Measurements from ENCODE around the gene NOS3. TPM values are rescaled to one million over a fixed set of nuclear protein-coding genes. Genes with fewer than 3 reads are reported as not detected.
A peak's percentile ranks its signal among the peaks of the same experiment; 100 is the strongest.

Gene NOS3
- total and polyA plus RNA-seq, 9 of the 15 experiments (the other 6 are each of a cell fraction or from before 2014, with no cell fraction given): 1.1 to 121 (median 23.6) TPM

DNA sequence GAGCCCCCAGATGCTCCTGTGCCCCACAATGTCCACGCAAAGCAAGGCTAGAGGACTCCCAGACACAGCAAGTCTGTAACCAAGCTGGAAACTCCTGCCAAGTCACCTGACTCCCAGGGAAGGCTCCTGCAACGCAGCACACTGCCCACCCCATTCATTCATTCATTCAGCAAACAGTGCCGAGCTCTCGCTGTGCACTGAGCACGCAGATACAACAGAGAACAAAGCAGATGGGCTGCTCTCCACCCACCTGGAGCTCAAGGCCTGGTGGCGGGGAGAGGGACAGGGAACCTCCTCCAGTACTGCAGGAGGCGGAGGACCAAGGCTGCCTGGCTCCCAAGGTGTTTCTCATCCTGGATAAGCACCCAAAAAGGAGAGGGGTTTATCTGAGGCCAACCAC is 21.3 kb upstream of the NOS3 start (continued):
- no peak for TF ChIP-seq ZNF274 (IDR thresholded peaks at IDR 0.05; ENCODE audit: borderline replicate concordance, low read depth, low read length)
- TF ChIP-seq ZNF644 (tag; IDR thresholded peaks at IDR 0.05; ENCODE audit: low read depth): no peak
- no peak for TF ChIP-seq ZNF316 (IDR thresholded peaks at IDR 0.05)
- 0 out of 2 replicates have a peak, but pooled peaks have one; percentile 48 for TF ChIP-seq ERF (CRISPR knock-in tag; IDR thresholded peaks at IDR 0.05)
- no peak for TF ChIP-seq ZNF717 (CRISPR knock-in tag; IDR thresholded peaks at IDR 0.05)

DNA sequence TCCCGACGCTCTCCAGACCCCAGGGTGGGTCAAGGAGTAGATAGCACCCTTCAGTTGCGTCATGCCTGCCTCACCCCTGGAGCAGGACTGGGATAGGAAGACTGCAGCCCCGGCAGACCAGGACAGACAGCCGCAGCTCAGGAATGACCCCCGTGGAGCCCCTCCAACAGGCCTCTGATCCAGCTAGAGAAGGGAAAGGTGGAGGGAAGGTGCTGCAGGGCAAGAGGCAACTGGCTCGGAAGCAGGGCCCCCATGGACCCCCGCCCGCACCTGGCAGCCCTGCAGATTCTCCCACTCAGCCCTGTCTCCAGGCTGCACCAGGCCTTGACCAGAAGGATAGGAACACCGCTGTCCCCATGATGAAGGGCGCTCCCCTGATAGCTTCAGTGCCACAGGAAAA is 20.4 kb upstream of the NOS3 start:
- in situ Hi-C loops (cut with MboI) (no loop called here), intact Hi-C loops (cut with micrococcal nuclease) (no loop called here)
- Histone ChIP-seq H3K9ac (ENCODE audit: insufficient read depth in 1 of 2, low read depth in 2 of 2, low read length in 2 of 2) (peak overlapping the region in 1 of 2 experiments; percentile 15; a peak in 2 of 4 replicates), H3K27me3 (ENCODE audit: control insufficient read depth in 2 of 2, insufficient read depth in 2 of 2, low read length in 2 of 2) (no peaks in the 10 kb centered on the region), H3K79me2 (ENCODE audit: control insufficient read depth, insufficient read depth, low read length) (peaks cover 14% of the 10 kb centered on the region), H3K9me3 (replicated peaks; ENCODE audit: control insufficient read depth, insufficient read depth, low read depth, low read length) (no peaks in the 10 kb centered on the region), H3K27ac (ENCODE audit: extremely low read depth, low read depth, low read length) (no peak overlapping the region), H4K20me1 (replicated peaks; ENCODE audit: control insufficient read depth, insufficient read depth, low read length) (no peaks in the 10 kb centered on the region), H3K36me3 (ENCODE audit: control insufficient read depth, insufficient read depth, low read length) (peaks cover 25% of the 10 kb centered on the region; the same call in 2 of the 3 replicates), H3K9me1 (ENCODE audit: control insufficient read depth, insufficient read depth, low read length) (peaks cover 5% of the 10 kb centered on the region), H3K4me3 (no peak overlapping the region), H2AFZ (ENCODE audit: low read depth, low read length) (no peak overlapping the region), H3K4me1 (replicated peaks in 1 of 2; ENCODE audit: control insufficient read depth in 2 of 2, insufficient read depth in 2 of 2, low read length in 2 of 2) (peaks cover 43 to 68% of the 10 kb centered on the region in 2 experiments), H3K4me2 (ENCODE audit: insufficient read depth, low read length) (no peak overlapping the region)
- DNase-seq (ENCODE audit: extremely low read depth in 1 of 4, low spot score in 3 of 4) (no peak), ATAC-seq (no peak), FAIRE-seq (no peak)
- 80% methylated on average over 9 of the region's 11 CpGs for WGBS (ENCODE audit: insufficient coverage, low coverage, missing lambda C conversion rate)
- BruUV-seq (replicated peaks): no TSS peak
- CTCF ChIA-PET (ENCODE audit: low intra/inter-chr PET ratio): no interaction called here
- POLR2A ChIA-PET: interaction anchor here (0.6 to 2.9 kb wide), 5 partner anchors 9 to 110 kb away, joined by 3 to 15 read pairs (median 4); no protein-coding TSS in a partner anchor
- TF ChIP-seq ILK (tag; IDR thresholded peaks at IDR 0.05; ENCODE audit: borderline replicate concordance, low read depth): no peak

Measured in K562 (cell line).